NCI-H446 (cell line): ENCODE results near the gene OLIG3.
A peak's percentile ranks its signal among the peaks of the same experiment; 100 is the strongest.

ENCODE experiments used
- DNase-seq, 2 experiments: peaks; one replicate each; lab custom pipeline; 2025; lab: John Stamatoyannopoulos, UW

Gene OLIG3

DNA sequence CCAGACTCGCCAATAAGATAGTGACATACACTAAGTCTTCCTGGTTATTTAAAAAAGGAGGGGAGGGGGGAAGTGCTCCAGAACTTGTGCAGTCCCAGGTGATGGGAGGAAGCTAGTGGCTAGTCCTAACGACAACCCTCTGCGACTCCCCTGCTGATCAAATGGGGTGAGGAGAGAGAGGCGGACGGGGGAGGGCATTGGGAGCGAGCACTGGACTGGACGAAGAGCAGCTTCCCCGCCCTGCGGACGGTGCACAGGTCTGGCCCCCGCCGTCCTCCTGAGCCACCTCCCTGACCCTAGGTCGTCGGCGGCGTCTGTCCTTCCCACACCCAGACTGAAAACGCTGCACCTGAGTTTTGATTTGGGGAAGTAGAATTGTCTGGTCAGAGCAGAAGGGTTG lies 2.2 kb upstream of the OLIG3 start:
- no peak for DNase-seq

DNA sequence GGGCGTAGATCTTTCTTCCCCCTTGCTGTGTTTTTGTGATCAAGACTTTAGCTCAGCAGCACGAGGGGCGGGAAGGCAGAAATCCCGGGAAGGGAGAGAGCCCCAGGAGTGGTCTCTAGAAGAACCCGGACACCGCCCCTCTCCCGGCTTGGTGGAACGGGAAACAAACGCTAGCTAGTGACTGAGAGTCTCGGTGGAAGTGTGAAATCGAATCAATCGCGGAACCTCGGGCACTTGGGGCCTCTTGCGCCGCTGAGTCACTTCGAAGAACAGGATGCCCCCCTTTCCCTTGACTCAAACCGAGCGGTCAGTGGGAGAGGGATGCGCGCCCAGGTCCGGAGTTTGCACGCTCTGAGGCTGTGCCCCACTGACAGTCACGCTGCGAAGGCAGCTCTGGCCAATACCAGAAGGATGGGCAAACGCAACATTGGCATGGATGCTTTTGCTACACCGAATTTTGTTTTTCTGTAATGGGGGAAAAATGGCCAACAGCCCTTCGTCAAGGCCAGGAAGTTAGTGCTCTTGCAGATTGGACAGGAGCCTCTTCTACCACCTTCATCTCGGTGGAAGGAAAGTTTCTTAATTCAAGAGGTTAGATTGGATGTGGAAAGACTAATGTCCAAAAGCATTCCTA lies 1.6 kb upstream of the OLIG3 start:
- DNase-seq, result no peak

DNA sequence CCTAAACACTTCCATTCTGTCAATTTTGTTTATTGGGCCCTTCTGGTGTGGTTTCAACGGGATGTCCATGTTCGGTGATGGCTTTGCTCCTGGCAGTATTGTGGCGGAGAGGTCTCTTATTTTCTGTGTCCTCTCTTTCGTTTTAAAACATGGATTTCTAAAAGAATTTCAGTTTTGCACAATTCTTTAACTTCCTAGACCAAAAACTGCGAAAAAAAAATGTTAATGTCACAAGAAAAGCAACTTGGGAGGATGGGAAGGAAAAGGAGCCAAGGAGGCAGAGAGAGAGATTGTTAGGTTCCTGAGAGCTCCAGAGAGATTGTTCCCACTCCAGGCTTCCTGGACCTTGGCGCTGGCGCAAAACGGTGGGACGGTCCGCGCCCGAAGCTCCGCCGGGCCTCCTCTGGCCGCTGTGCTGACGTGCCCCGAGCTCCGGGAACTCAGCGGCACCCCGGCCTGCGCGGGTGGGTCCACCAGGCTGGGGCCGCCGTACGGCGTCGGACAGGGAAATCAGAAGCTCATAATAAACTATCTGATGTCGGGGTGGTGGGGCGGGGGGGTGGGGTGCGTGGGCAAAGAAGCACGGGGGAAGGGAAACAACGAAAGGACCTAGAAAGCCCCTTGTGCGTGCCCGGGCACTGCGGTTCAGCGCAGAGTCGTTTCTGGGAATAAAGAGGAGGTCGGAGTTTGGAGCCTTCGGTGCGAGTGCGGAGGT lies 951 bp upstream of the OLIG3 start:
- DNase-seq, result no peak

DNA sequence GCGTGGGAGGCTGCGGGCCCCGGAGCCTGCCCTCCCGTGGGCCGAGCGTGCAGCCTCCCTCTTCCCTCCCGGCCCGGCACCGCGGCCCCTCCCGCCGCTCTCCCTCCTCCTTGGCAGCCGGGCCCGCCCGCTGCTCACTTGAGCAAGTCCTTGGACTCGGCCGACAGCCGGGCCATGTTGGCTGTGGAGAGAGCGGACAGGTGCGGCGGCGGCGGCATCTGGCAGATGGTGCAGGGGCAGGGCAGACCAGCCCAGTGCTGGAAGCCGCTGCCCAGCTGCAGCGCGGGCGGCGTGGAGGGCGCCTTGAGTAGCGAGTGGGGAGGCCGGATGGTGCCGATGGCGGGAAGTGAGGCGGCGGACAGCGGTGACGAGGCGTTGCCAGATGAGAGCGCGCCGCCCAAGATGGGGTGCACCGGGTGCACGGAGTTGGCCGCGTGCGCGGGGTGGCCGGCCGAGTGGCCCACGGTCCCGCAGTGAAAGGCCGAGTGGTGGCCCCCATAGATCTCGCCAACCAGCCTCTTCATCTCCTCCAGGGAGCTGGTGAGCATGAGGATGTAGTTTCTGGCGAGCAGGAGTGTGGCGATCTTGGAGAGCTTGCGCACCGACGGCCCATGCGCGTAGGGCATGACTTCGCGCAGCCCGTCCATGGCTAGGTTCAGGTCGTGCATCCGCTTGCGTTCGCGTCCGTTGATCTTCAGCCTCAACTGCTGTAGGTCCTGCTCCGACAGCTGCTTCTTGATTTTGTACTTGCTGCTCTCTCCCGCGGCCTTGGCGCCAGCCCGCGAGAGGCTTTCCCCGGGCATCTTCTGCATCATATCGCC lies 766 bp downstream of the OLIG3 start:
- no peak for DNase-seq

DNA sequence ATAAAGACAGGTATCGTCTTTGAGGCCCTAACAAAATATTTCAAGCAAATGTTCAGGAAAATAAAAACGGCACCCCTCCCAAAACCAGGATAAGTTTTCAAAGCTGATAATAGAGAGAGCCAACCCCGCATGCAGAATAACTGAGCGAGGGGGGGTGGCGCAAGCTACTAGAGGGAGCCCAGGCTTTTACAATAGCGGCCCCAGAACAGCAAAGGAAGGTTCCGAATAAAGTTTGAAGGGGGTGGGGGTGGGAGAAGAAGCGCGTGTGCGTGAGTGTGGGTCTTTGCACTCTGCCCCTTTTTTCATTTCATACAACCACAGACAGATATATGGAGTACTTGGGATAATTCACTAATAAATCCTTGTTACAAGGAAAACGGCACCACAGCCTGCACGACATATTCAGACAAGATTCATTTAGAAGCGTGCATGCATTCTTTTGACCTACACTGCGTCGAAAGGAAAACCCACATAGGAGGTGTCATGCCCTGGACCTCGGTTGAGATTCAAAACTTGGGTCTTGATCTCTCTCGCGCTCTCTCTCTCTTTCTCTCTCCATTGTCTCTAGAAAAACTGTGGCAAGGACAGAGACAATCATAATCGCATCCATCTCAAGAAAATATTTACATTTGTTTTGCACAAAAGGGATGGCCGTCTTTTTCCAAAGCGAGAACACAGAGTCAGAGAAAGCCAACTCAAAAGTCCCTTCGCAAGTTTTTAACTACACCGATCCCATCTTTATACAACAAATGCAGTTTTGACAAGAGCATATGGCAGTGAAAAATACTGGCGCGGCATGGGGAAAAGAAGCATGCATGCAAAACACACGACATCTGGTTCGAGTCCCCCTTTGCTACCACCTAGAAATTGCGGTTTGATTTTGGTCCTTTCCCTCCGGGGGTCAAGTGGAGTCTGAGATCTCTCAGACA lies 1.6 kb downstream of the OLIG3 start:
- no peak for DNase-seq

DNA sequence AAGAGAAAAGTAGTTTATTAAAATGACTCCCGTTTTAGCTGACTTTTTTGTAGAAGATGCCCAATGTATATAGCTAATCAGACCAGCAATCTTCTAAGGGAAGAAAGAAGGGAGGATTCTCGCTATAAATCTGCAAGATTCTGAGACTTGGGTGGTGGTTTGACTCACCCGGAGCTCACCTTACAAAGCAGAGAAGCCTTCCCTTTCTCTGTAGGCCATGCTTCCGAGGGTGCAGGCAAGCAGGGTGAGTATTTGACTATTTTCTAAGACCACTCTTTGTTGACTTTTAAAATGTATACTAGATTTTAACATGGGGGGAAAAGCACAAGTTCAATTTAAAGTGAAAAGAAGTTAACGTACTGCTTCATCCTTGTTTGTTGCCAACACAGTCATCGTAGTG lies 2.7 kb downstream of the OLIG3 start:
- no peak for DNase-seq

DNA sequence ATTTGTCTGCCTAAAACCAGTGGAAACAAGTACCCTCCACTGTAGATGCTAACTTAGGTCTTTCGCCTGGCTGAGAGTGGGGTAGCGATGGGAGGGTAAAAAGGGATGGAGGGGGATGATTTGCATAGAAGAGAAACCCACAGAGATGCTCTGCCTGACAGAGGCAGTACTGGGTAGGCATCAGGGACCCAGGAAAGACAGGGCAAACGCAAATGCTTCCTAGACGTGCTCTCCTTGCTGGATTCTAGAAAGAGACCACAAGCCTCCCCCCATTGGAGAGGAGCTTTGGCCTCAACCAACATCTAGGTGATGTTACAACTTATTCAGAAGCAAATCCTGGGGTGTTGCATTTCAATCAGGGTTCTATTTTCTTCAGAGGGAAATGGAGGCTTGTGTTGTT lies 3.2 kb downstream of the OLIG3 start:
- DNase-seq, result no peak

DNA sequence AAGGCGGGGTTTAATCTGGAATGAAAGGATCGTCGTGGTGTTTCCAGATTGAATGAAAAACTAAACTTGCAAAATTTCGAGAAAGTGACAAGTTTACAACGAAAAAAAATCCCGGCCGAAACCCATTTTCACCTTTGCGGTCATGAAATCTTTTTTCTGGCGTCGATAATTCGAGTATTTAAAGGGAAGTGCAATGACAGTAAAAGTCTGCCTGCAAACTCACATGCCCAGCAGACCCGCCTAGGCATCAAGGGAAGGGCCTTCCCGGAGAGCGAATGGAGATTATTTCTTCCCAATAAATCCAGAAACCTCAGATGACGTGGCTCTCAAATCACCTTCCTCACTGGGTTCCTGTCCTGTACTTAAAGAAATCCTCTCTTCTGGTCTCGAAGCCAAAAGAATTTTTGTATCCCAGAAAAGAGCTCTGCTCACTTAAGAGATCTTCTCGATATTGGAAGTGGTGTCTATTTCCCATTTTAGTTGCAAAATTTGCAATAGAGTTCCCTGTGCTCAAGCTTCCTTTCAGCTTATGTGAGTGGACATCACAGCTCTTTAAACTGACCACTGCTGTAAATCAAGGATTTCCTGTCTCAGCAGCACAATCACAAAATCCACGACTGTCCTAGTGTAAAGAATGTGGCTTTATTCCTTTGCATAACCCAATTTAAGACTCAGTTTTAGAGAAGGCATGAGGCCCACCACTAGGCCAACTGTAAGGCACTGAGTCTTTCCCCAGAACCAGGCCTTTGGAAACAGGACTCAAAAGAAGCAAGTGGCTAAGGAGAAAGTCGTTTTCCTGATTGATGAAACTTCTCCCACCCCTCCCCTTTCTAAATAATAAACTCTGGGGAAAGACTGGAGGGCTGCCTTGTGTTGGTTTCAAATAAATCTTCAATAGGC lies 3.9 kb downstream of the OLIG3 start:
- DNase-seq, result no peak

DNA sequence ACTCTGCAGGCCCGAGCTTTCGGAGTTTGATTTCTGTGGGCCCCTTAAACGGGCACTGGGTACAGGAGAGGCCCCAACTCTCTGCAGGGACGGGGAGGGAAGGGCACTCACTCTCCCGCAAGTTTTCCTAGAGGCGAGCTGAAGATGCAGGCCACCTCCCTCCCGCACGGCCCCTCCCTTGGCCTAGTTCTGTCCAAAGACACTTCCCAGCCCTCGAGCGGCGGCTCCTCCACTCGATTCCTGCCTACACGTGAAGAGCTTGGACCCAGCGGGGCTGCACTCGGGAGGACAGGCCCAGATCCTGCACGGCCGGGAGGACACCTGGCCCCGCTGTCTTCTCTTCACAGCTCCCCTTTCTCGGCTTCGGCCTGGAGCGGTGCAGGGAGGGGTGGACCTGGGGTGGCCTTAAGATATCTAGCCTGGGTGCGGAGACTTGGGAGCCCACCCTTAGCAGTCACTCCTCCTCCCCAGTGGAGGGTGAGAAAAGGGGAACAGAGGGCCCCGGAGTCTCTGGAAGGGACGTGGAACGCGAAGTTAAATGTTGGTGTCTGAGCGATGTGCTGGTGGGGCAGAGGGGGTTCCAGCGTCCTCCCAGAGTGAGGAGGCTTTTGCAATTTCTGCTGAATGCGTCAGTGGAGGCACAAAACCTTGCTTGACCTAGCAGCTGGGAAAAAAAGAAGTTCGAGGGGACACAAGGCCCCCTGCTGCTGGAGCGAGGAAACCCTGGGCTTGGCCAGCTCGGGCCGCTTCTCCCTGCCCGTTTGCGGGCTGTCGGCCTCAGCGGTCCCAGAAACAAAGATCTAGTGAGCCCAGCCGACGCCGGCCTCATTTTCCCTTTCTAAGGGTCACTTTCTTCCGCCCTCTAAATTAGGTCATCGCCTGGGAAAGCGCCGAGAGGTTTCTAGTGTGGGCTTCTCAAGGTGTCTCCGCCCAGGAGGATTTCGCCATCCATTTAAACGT lies 4.9 kb downstream of the OLIG3 start:
- no peak for DNase-seq

DNA sequence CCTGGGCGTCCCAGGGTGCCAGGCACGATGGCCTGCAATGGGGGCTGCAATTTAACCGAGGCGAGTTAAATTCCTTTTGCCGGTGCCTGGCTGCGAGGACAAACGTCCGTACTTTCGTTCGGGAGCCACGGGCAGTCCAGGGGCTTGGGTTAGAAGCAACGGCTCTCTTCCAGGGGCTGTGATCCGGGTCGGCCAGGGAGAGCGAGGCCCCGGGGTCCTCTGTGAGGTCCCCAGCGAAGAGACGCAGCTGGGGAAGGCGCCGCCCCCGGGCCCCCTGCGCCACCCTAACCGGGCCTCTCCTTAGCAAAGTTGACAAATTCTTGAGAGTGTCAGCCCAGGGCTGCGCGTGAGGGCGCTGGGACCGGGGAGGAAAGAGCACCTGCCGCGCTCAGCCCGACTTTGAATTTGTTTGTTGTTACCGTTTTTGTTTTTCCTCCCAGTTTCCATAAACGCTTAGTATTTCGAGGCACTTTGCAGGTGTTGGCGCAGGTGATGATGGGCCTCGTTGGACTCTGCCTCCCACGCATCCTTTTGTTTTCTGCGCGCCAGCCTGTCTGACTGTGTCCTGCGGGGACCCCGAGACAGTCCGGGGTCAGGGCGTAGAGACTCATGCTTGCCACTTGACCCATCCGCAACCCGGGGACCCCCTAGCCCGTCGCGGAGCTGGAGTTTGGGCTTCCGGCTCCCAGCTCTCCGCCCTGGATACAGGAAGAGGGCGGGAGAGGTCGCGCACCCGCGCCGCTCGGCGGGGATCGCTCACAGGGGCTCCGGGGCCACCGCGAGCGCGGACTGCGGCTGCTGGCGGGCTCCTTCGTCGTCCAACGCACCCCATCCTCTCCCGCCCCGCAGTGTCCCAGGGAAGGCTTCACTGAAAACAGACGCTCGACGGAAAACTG lies 5.8 kb downstream of the OLIG3 start:
- DNase-seq, result no peak

DNA sequence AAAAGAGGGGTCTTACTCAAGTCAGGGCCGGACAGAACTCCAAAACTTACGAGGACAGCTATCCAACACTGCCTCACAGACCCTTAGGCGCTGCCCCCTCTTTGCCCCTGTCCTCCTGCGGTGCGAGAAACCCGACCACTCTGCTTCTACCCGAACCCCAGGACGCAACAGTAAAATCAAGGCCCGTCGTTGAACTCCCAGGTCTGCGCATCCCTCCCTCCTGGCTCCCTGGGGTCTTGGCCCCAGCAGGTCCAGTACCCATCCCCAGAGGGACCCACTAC lies 6.4 kb downstream of the OLIG3 start:
- no peak for DNase-seq

DNA sequence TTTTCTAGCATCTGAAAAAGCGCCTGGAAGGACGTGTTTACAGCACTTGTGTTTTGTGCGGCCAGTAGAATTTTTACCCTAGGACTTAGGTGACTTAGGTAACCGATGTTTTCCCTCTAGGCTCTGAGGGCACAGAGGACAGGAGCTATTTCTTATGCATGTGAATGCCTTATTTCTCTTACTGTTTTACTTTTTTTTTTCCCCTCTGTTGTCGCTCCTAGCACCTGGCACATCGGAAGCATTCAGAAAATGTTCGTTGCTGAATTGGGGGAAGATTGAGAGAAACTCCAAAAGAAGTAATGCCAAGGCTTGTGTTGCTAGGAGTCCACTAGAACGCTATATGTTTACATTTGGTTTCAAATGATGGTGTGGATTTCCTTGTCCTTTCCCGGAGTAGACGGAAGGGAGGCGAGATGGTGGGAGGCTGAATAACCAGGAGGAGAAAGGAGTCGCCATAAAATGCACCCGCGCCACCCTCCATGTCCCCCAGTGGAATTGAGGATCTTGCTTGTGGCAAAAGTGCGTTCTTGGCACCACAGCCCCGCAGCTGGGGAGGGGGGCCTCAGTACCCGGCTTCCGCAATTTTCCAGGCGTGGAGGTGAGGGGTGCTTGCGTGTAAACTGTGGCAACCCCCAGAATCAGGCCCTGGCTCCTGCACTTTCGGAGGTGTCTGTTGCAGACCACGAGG lies 6.9 kb downstream of the OLIG3 start:
- no peak for DNase-seq

DNA sequence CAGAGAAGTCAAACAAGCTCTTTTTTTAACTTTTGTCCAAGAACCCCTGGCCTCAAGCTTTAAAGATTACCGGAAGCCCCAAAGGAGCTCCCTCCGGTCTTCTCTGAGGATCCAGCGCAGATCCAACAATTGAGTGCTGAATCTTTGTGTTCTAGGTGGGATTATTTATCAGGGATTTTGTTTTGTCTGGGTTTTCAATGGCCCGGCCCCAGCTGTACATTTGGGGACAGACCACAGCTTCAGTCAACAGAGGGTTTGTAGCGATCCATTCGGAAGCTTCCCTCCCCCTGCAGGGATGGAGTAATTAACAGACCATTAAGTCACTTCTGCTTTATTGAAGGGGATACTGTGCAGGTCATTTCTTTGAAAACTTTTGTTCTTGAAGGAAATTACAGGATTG lies 7.8 kb downstream of the OLIG3 start:
- DNase-seq, result no peak

DNA sequence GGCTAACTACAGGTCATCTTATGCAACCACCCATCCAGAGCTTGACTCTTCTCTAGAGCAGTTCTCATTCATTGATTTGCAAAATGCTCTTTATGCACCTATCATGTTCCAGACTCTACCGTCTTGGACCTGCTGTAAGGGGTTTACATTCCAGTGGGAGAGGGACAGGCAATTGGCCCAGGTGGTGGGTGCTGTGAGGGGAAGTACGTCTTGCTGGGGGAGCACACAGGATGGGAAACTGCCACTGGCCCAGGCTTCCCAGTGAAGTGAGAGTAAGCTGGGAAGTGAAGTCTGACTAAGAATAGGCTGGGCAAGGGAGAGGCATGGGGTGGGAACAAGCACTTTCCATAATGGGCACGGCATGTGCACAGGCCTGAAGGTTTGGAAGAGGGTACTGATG lies 13.8 kb downstream of the OLIG3 start:
- no peak for DNase-seq

DNA sequence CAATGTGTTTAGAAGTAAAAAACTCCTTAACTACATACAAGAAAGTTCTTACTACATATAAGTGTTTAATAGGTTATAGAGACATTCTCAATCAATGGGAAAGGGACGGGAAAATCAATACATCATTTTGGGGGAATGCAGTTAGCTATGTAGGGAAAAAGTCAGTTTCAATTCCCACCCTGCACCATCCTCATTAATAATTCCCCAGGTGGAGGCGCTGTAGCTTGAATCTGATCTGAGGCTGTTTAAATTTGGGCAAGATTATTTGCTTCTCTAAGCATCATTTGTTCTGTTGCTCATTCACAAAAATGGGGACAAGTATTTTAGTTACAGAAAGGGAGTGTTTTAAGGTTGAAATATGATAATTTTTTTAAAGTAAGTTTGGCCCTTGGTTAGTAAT lies 19.1 kb downstream of the OLIG3 start:
- no peak for DNase-seq

DNA sequence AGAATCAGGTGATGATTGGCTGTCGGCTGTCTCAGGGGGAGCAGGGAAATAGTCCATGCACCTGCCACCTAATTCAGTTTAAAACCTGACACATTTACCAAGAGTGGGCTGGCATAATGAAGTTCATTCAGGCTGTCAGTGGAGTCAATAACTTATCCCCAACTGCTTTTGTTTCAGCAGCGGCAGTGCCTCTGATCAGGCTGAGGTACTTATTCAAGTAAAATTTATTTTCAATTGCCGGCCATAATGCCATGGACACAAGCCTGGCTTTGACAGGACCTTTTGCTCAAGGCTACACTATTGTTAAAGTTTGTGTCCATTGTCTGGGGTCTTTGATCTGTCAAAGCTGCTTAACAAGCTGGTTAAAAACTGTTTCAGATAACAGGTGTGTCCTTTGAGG lies 20.6 kb downstream of the OLIG3 start:
- DNase-seq, result no peak

DNA sequence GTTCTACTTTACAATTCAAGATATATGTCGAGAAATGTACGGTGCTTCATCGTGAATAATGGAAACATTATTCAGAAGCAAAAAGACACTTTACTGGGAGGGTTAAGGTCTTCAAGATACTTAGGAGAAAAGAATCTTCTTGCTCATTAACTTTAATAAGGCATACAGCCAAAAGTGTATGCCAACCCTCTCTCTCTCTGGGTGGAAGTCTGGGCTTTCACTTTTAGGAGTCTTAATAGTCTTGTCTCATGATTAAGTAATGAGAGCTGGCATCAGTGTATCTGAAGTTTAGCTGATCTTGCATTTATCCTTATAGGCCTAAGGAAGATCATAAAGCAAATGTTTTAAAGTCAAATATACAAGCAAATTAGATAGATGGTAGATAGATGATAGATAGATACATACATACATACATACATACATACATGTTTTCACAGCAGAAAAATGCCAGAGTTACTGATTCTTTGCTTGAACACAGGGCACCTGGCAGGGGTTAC lies 21.5 kb downstream of the OLIG3 start:
- peak in 1 of 2 experiments; percentile 39 for DNase-seq

DNA sequence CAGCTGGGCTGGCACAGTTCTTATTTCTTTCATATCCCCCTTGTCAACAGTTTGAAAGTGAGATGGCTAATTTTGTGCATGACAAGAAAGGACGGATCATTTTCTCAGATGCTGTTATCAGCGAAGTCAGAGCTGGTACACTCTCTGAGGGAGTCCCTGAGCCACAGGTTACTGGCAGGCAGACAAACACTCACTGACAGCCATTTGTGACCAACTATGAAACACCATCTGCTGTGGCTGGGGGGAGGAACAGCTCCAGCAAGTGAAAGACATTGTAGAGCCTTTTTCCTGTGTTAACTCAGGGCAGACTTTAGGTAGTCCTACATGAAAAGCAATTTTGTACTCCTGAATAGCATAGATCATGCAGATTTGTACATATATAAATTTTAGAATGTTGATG lies 22.2 kb downstream of the OLIG3 start:
- peak; percentile 62 to 75 for DNase-seq
